Kidney epithelial cell (primary cell): ENCODE measurements around the gene ERC2. TPM values are rescaled to one million over a fixed set of nuclear protein-coding genes. Genes with fewer than 3 reads are reported as not detected.
"Not testable (repeated sequence)": the region's sequence is repeated elsewhere in the genome, so short reads cannot be mapped to it uniquely, and the experiment has no call there.

ENCODE experiments used
- DNase-seq: peaks from one replicate; pipeline ENCODE4 v3.0.0-alpha.2; 2010; ENCODE audit warnings: low read depth
- H3K27me3 ChIP-seq: 2 replicates; pipeline ENCODE4 v1.6.0; 2011; ENCODE audit warnings: low read length; ENCODE audit not compliant: control insufficient read depth, insufficient read depth
- H3K36me3 ChIP-seq: 2 replicates; pipeline ENCODE4 v1.5.1; 2011; ENCODE audit warnings: low read length; ENCODE audit not compliant: control insufficient read depth, insufficient read depth
- H3K4me3 ChIP-seq: 2 replicates; pipeline ENCODE4 v1.5.1; 2011; ENCODE audit warnings: low read depth, mild to moderate bottlenecking, control low read depth, low read length
- total RNA-seq: library from RNA; depleted of rRNA; stranded (reverse); fragments of >200 nt; gene quantifications from 2 replicates; pipeline ENCODE4 v1.2.3, GENCODE V29; 2015
- TF ChIP-seq, protein P1 (sequence below): IDR thresholded peaks from 2 replicates; pipeline ENCODE4 v1.5.1; 2011; ENCODE audit warnings: mild to moderate bottlenecking, moderate library complexity, low read length, control low read depth, inconsistent platforms; ENCODE audit not compliant: insufficient read depth, poor library complexity, severe bottlenecking

ERC2 gene
- total RNA-seq, 1 donor from 2014 or later = 17.0 TPM

DNA sequence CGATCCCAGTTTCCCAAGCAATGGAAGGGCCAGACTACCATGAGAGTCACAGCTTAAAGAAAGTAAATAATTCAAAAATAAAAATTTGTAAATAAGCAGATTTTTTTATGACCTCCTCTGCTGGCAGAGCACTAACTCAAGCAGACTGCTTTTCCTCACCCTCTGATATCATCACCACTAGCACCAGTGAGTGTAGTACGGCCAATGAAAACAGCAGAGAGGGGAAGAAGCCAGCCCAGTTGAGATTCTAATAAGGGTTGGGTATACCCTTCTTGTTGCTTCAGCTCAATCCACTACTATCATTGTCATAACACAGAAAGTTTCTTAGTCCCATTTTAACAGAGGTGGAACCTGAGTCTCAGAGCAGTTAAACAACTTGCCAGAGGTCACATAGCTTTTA, 193.1 kb downstream of the ERC2 start:
- no peak overlapping the region for H3K4me3 ChIP-seq
- TF ChIP-seq, protein P1, sequence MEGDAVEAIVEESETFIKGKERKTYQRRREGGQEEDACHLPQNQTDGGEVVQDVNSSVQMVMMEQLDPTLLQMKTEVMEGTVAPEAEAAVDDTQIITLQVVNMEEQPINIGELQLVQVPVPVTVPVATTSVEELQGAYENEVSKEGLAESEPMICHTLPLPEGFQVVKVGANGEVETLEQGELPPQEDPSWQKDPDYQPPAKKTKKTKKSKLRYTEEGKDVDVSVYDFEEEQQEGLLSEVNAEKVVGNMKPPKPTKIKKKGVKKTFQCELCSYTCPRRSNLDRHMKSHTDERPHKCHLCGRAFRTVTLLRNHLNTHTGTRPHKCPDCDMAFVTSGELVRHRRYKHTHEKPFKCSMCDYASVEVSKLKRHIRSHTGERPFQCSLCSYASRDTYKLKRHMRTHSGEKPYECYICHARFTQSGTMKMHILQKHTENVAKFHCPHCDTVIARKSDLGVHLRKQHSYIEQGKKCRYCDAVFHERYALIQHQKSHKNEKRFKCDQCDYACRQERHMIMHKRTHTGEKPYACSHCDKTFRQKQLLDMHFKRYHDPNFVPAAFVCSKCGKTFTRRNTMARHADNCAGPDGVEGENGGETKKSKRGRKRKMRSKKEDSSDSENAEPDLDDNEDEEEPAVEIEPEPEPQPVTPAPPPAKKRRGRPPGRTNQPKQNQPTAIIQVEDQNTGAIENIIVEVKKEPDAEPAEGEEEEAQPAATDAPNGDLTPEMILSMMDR = no peak
- DNase-seq = no peak

GRCh38 chr3:56269755-56270535, 198.3 kb downstream of the ERC2 start:
- H3K36me3 ChIP-seq = no peaks in the 10 kb centered on the region
- H3K27me3 ChIP-seq = no peaks in the 10 kb centered on the region
- TF ChIP-seq, protein P1 = no peak
- no peak for DNase-seq
- H3K4me3 ChIP-seq = no peak overlapping the region

More for the DNA sequence above, 193.1 kb downstream of the ERC2 start:
- Histone ChIP-seq H3K36me3 (no peaks in the 10 kb centered on the region), H3K27me3 (no peaks in the 10 kb centered on the region)

- Histone ChIP-seq H3K36me3 (no peaks in the 10 kb centered on the region), H3K4me3 (no peak overlapping the region), H3K27me3 (no peaks in the 10 kb centered on the region)
- DNase-seq = no peak
- TF ChIP-seq, protein P1 = no peak
Measured at GRCh38 chr3:56268616-56269383, 199.5 kb downstream of the ERC2 start.

GRCh38 chr3:56261852-56262251, 206.4 kb downstream of the ERC2 start:
- not testable (repeated sequence) for H3K27me3 ChIP-seq, H3K36me3 ChIP-seq, H3K4me3 ChIP-seq, DNase-seq

GRCh38 chr3:56260262-56260661, 208.0 kb downstream of the ERC2 start:
- no peaks in the 10 kb centered on the region for H3K36me3 ChIP-seq
- H3K4me3 ChIP-seq = no peak overlapping the region
- TF ChIP-seq, protein P1 = no peak
- no peaks in the 10 kb centered on the region for H3K27me3 ChIP-seq
- no peak for DNase-seq

- Histone ChIP-seq H3K27me3 (no peaks in the 10 kb centered on the region), H3K4me3 (no peak overlapping the region), H3K36me3 (no peaks in the 10 kb centered on the region)
- TF ChIP-seq, protein P1 = no peak
- no peak for DNase-seq
Measured at GRCh38 chr3:56257826-56258225, 210.4 kb downstream of the ERC2 start.
